Smooth muscle cell (in vitro differentiated cells): ENCODE data around the gene RNH1. TPM values are rescaled to one million over a fixed set of nuclear protein-coding genes. Genes with fewer than 3 reads are reported as not detected.

Experiments
- DNase-seq: peaks from one replicate; lab custom pipeline; 2025; ENCODE audit not compliant: unreplicated experiment; lab: John Stamatoyannopoulos, UW
- H2AFZ ChIP-seq: fragments of 200-600 bp; sonication (generic); 2 replicates; pipeline ENCODE4 v1.6.0; 2016; ENCODE audit warnings: antibody characterized with exemption, low read depth, mild to moderate bottlenecking
- H3F3A ChIP-seq: fragments of 200-600 bp; sonication (generic); 2 replicates; pipeline ENCODE4 v1.6.0; 2017; ENCODE audit warnings: antibody characterized with exemption, low read depth
- H3K27ac ChIP-seq: fragments of 200-600 bp; sonication (generic); 2 replicates; pipeline ENCODE4 v1.5.1; 2016; ENCODE audit warnings: low read depth, mild to moderate bottlenecking
- H3K27me3 ChIP-seq: fragments of 200-600 bp; sonication (generic); 2 replicates; pipeline ENCODE4 v1.6.1; 2016; ENCODE audit warnings: low read depth, mild to moderate bottlenecking
- H3K36me3 ChIP-seq: fragments of 200-600 bp; sonication (generic); 2 replicates; pipeline ENCODE4 v1.5.1; 2016; ENCODE audit warnings: low read depth
- H3K4me1 ChIP-seq: fragments of 200-600 bp; sonication (generic); 2 replicates; pipeline ENCODE4 v1.5.1; 2016; ENCODE audit warnings: low read depth
- H3K4me2 ChIP-seq: fragments of 200-600 bp; sonication (generic); 2 replicates; pipeline ENCODE4 v1.6.0; 2016; ENCODE audit warnings: mild to moderate bottlenecking
- H3K4me3 ChIP-seq: fragments of 200-600 bp; sonication (generic); 2 replicates; pipeline ENCODE4 v1.5.1; 2016; ENCODE audit warnings: mild to moderate bottlenecking
- H3K79me2 ChIP-seq: fragments of 200-600 bp; sonication (generic); 2 replicates; pipeline ENCODE4 v1.6.0; 2016; ENCODE audit warnings: low read depth, mild to moderate bottlenecking
- H3K9ac ChIP-seq: fragments of 200-600 bp; sonication (generic); 2 replicates; pipeline ENCODE4 v1.6.0; 2016; ENCODE audit warnings: low read depth
- H3K9me3 ChIP-seq: fragments of 200-600 bp; sonication (generic); replicated peaks from 2 replicates; pipeline ENCODE4 v1.5.1; 2016; ENCODE audit warnings: low read depth
- H4K20me1 ChIP-seq: fragments of 200-600 bp; sonication (generic); 2 replicates; pipeline ENCODE4 v1.6.0; 2016; ENCODE audit warnings: low read depth
- WGBS: methylation state at CpG from one replicate; pipeline ENCODE4 v1.1.7; 2016; ENCODE audit warnings: low lambda C conversion rate; 5-methylcytosine and 5-hydroxymethylcytosine counted together
- polyA plus RNA-seq: library from polyadenylated mRNA; unstranded; fragments of >200 nt; fragmentation: Nextera tagmentation; extraction: Ambion mirVana; gene quantifications from 2 replicates; pipeline ENCODE4 v1.2.1, GENCODE V29; 2016
- total RNA-seq: library from RNA; depleted of rRNA; stranded (reverse); fragments of >200 nt; gene quantifications from 2 replicates; pipeline ENCODE4 v1.2.3, GENCODE V29; 2014
- TF ChIP-seq, protein P1 (sequence below): fragments of 200-600 bp; sonication (generic); IDR thresholded peaks from 2 replicates; pipeline ENCODE4 v1.5.1; 2017; ENCODE audit warnings: borderline replicate concordance, mild to moderate bottlenecking, antibody characterized with exemption; ENCODE audit not compliant: insufficient read depth, poor library complexity, severe bottlenecking

The RNH1 gene
- total and polyA plus RNA-seq, 2 experiments from 2014 or later: 91.3 to 243 TPM

GRCh38 chr11:551596-551995 is 44.6 kb upstream of the RNH1 start:
- peaks cover 2% of the 10 kb centered on the region for H3K4me1 ChIP-seq
- H3K27me3 ChIP-seq: peaks cover 33% of the 10 kb centered on the region
- H3K4me2 ChIP-seq: no peak overlapping the region
- DNase-seq: no peak
- no peaks in the 10 kb centered on the region for H4K20me1 ChIP-seq
- H3K9me3 ChIP-seq: no peaks in the 10 kb centered on the region
- H3K27ac ChIP-seq: no peak overlapping the region
- no peak overlapping the region for H2AFZ ChIP-seq
- no peaks in the 10 kb centered on the region for H3K36me3 ChIP-seq
- no peaks in the 10 kb centered on the region for H3F3A ChIP-seq
- no peak overlapping the region for H3K9ac ChIP-seq
- H3K4me3 ChIP-seq: no peak overlapping the region
- WGBS: 92% methylated on average over 12 of the region's 12 CpGs
- H3K79me2 ChIP-seq: no peaks in the 10 kb centered on the region
- TF ChIP-seq, protein P1, sequence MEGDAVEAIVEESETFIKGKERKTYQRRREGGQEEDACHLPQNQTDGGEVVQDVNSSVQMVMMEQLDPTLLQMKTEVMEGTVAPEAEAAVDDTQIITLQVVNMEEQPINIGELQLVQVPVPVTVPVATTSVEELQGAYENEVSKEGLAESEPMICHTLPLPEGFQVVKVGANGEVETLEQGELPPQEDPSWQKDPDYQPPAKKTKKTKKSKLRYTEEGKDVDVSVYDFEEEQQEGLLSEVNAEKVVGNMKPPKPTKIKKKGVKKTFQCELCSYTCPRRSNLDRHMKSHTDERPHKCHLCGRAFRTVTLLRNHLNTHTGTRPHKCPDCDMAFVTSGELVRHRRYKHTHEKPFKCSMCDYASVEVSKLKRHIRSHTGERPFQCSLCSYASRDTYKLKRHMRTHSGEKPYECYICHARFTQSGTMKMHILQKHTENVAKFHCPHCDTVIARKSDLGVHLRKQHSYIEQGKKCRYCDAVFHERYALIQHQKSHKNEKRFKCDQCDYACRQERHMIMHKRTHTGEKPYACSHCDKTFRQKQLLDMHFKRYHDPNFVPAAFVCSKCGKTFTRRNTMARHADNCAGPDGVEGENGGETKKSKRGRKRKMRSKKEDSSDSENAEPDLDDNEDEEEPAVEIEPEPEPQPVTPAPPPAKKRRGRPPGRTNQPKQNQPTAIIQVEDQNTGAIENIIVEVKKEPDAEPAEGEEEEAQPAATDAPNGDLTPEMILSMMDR: no peak

- Histone ChIP-seq H3K4me3 (no peak overlapping the region), H3K36me3 (no peaks in the 10 kb centered on the region), H4K20me1 (no peaks in the 10 kb centered on the region), H3K27me3 (peaks cover 28% of the 10 kb centered on the region), H2AFZ (no peak overlapping the region), H3K4me2 (no peak overlapping the region), H3K9me3 (no peaks in the 10 kb centered on the region), H3K79me2 (no peaks in the 10 kb centered on the region), H3F3A (no peaks in the 10 kb centered on the region), H3K9ac (no peak overlapping the region), H3K27ac (no peak overlapping the region), H3K4me1 (peaks cover 2% of the 10 kb centered on the region)
- TF ChIP-seq, protein P1: no peak
- WGBS: 90% methylated on average over 10 of the region's 16 CpGs
- DNase-seq: no peak
Observed at GRCh38 chr11:551131-551530, 44.1 kb upstream of the RNH1 start.

DNA sequence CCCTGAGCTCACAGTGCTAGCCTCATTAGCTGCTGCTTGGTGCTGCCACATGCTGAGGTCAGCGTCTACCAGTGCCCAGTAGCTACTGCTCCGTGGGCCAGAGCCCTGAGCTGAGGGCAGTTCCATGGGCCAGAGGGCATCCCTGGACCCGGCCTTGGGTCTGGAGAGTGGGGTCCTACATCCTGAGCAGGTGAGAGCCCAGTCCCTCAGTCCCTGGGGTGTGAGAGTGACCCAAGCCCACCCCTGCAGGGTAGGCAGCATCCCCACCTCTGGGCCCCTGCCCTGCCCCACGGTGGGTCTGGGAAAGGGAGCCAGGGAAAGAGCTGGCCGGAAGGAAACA is 43.7 kb upstream of the RNH1 start:
- H3K9ac ChIP-seq: no peak overlapping the region
- 97% methylated on average over 4 of the region's 5 CpGs for WGBS

More for the DNA sequence above, 43.7 kb upstream of the RNH1 start:
- Histone ChIP-seq H3F3A (no peaks in the 10 kb centered on the region), H4K20me1 (no peaks in the 10 kb centered on the region), H3K4me1 (peaks cover 2% of the 10 kb centered on the region), H3K4me3 (no peak overlapping the region), H3K79me2 (no peaks in the 10 kb centered on the region), H2AFZ (no peak overlapping the region), H3K9me3 (no peaks in the 10 kb centered on the region), H3K36me3 (no peaks in the 10 kb centered on the region), H3K27me3 (peaks cover 24% of the 10 kb centered on the region), H3K27ac (no peak overlapping the region), H3K4me2 (no peak overlapping the region)
- TF ChIP-seq, protein P1: no peak
- no peak for DNase-seq
